Neural crest cell (in vitro differentiated cells): ENCODE data around the gene FILIP1L. TPM values are rescaled to one million over a fixed set of nuclear protein-coding genes. Genes with fewer than 3 reads are reported as not detected.

Experiments
- DNase-seq: peaks from one replicate; pipeline ENCODE4 v3.0.0; 2021; ENCODE audit warnings: low read depth, mixed read lengths, low spot score
- H3K27ac Mint-ChIP-seq: one replicate; pipeline ENCODE4 v1.8.0; 2021; ENCODE audit warnings: mild to moderate bottlenecking, mixed read lengths; ENCODE audit not compliant: unreplicated experiment
- H3K27me3 Mint-ChIP-seq: 2 replicates; pipeline ENCODE4 v1.8.0; 2021; ENCODE audit warnings: low read depth, mild to moderate bottlenecking, mixed read lengths
- H3K36me3 Mint-ChIP-seq: 2 replicates; pipeline ENCODE4 v1.8.0; 2021; ENCODE audit warnings: low read depth, mild to moderate bottlenecking, mixed read lengths
- H3K4me1 Mint-ChIP-seq: 2 replicates; pipeline ENCODE4 v1.8.0; 2021; ENCODE audit warnings: mixed read lengths
- H3K4me3 Mint-ChIP-seq: one replicate; pipeline ENCODE4 v1.8.0; 2021; ENCODE audit warnings: mild to moderate bottlenecking, mixed read lengths
- H3K9me3 Mint-ChIP-seq: 2 replicates; pipeline ENCODE4 v1.8.0; 2021; ENCODE audit warnings: mixed read lengths
- CTCF ChIP-seq: fragments of 200-600 bp; sonication (generic); conservative IDR thresholded peaks from 2 replicates; pipeline ENCODE4 v1.5.0; 2021; ENCODE audit warnings: antibody characterized with exemption, mild to moderate bottlenecking
- total RNA-seq: library from RNA; stranded (reverse); gene quantifications from 2 replicates; pipeline ENCODE4 v1.2.1, GENCODE V29; 2021

The FILIP1L gene
- total RNA-seq, 1 donor from 2014 or later = 9.8 TPM

DNA sequence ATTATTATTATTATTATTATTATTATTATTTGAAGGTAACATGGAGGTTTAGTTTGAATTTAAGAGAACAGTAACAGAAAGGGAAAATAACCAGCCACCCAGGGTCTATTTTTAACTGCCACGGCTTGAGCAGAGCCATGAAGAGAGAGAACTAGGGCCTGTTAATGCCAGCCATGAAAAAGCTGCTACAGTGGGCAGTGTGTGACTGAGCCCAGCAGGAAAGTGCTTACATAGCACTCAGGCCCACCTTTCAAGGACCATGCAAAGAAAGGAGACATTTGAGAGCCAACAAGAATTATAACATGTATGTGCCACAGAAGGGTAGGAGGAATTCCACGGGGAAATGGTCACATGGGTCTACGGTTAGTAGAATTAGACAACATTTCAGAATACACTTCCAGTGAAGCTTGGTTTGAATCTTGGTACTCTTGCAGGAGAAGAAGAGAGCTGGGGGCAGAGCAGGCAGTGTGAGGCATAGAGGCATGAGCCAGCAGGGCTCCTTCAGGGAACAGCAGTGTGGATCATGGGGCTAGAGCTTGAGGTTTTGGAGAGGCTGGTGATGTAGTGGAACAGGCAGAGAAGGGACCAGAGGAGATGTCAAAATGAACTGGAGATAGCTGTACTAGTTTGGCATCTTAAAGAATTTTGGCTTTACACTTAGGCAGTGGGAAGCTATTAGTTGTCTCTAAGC lies 155.9 kb downstream of the FILIP1L start:
- no peak overlapping the region for H3K4me3 Mint-ChIP-seq
- no peak for DNase-seq
- H3K9me3 Mint-ChIP-seq = no peaks in the 10 kb centered on the region
- no peaks in the 10 kb centered on the region for H3K36me3 Mint-ChIP-seq
- H3K4me1 Mint-ChIP-seq = peaks cover 20% of the 10 kb centered on the region
- no peaks in the 10 kb centered on the region for H3K27me3 Mint-ChIP-seq
- H3K27ac Mint-ChIP-seq = no peak overlapping the region
- no peak for TF ChIP-seq CTCF

- Mint-ChIP-seq H3K4me1 (peaks cover 20% of the 10 kb centered on the region), H3K4me3 (no peak overlapping the region), H3K9me3 (no peaks in the 10 kb centered on the region), H3K27me3 (no peaks in the 10 kb centered on the region), H3K27ac (peak overlapping the region; percentile 2), H3K36me3 (no peaks in the 10 kb centered on the region)
- no peak for TF ChIP-seq CTCF
- no peak for DNase-seq
Observed at GRCh38 chr3:99957151-99957796, 157.0 kb downstream of the FILIP1L start.

- Mint-ChIP-seq H3K4me3 (no peak overlapping the region), H3K27ac (no peak overlapping the region), H3K4me1 (peaks cover 20% of the 10 kb centered on the region), H3K27me3 (no peaks in the 10 kb centered on the region), H3K36me3 (no peaks in the 10 kb centered on the region), H3K9me3 (no peaks in the 10 kb centered on the region)
- TF ChIP-seq CTCF = no peak
- no peak for DNase-seq
Observed at GRCh38 chr3:99955773-99956562, 158.3 kb downstream of the FILIP1L start.

DNA sequence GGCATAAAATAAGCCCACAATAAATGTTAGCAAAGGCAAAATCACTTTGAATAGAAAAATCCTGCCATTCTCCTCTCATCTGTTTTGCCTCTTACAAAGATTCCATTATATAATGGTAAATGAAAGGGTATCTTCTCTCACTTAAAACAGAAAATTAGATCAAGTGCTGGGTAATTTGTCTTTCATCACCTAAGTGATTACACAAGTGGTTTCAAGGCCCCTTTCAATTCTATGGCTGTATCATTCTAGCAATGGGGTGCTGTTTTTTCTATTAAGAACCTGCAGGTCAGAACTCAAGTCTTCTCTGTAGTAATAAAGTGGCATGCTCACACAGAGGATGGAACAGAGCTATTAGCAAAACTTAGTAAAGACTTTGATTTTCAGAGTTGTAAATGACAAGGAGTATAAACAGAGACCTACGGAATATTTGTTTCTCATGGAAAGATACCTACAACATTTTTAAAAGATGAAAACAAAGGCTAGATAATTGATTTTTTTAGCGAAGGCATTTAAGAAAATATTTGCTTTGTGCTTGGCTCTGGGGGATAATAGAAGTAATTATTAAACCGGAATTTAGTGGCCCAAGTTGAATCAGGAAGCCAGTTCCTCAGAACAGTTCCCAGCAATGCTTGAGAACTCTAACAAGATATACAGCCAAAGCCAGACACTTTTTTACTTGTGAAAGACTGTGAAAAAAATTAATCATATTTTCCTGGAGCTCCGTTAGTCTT lies 159.2 kb downstream of the FILIP1L start:
- H3K4me1 Mint-ChIP-seq = peaks cover 20% of the 10 kb centered on the region
- H3K27ac Mint-ChIP-seq = no peak overlapping the region
- no peaks in the 10 kb centered on the region for H3K9me3 Mint-ChIP-seq
- H3K36me3 Mint-ChIP-seq = no peaks in the 10 kb centered on the region
- H3K27me3 Mint-ChIP-seq = no peaks in the 10 kb centered on the region
- DNase-seq = no peak
- no peak overlapping the region for H3K4me3 Mint-ChIP-seq
- TF ChIP-seq CTCF = no peak

GRCh38 chr3:99953596-99953995 lies 160.7 kb downstream of the FILIP1L start:
- no peak for DNase-seq
- TF ChIP-seq CTCF = no peak
- no peaks in the 10 kb centered on the region for H3K27me3 Mint-ChIP-seq
- H3K9me3 Mint-ChIP-seq = no peaks in the 10 kb centered on the region
- H3K4me1 Mint-ChIP-seq = peaks cover 20% of the 10 kb centered on the region
- no peaks in the 10 kb centered on the region for H3K36me3 Mint-ChIP-seq
- no peak overlapping the region for H3K4me3 Mint-ChIP-seq
- no peak overlapping the region for H3K27ac Mint-ChIP-seq
